GM18873 (cell line): ENCODE data around the gene DNAJB4.
"Not testable (repeated sequence)": the region's sequence is repeated elsewhere in the genome, so short reads cannot be mapped to it uniquely, and the experiment has no call there.

Source experiments
- ATAC-seq: cut with Tn5 transposase; IDR thresholded peaks from one replicate; pipeline ENCODE4 v1.9.1; 2021; ENCODE audit warnings: mild to moderate bottlenecking, moderate library complexity, moderate number of reproducible peaks; ENCODE audit not compliant: unreplicated experiment, low FRiP score

Gene DNAJB4

GRCh38 chr1:77989744-77990143, 15.0 kb upstream of the DNAJB4 start:
- no peak for ATAC-seq

- ATAC-seq, result no peak
Observed at GRCh38 chr1:77990629-77991204, 14.0 kb upstream of the DNAJB4 start.

GRCh38 chr1:77991638-77992037, 13.1 kb upstream of the DNAJB4 start:
- ATAC-seq, result no peak

- no peak for ATAC-seq
Observed at GRCh38 chr1:77994117-77994705, 10.5 kb upstream of the DNAJB4 start.

GRCh38 chr1:77996734-77997133, 8.0 kb upstream of the DNAJB4 start:
- ATAC-seq, result no peak

- ATAC-seq, result not testable (repeated sequence)
Observed at GRCh38 chr1:78000536-78000935, 4.2 kb upstream of the DNAJB4 start.

GRCh38 chr1:78003070-78003746, 1.5 kb upstream of the DNAJB4 start:
- no peak for ATAC-seq

GRCh38 chr1:78003882-78004718, 639 bp upstream of the DNAJB4 start:
- ATAC-seq, result peak; percentile 48

GRCh38 chr1:78005448-78005722, 646 bp downstream of the DNAJB4 start:
- ATAC-seq, result no peak

GRCh38 chr1:78005755-78006154, 1.0 kb downstream of the DNAJB4 start:
- no peak for ATAC-seq

GRCh38 chr1:78006521-78006920, 1.8 kb downstream of the DNAJB4 start:
- ATAC-seq, result no peak

- ATAC-seq, result no peak
Observed at GRCh38 chr1:78007677-78008341, 3.1 kb downstream of the DNAJB4 start.

- no peak for ATAC-seq
Observed at GRCh38 chr1:78009276-78009675, 4.5 kb downstream of the DNAJB4 start.

- no peak for ATAC-seq
Observed at GRCh38 chr1:78009836-78010235, 5.1 kb downstream of the DNAJB4 start.

- ATAC-seq, result no peak
Observed at GRCh38 chr1:78011050-78011449, 6.3 kb downstream of the DNAJB4 start.

- ATAC-seq, result no peak
Observed at GRCh38 chr1:78015148-78015547, 10.4 kb downstream of the DNAJB4 start.

GRCh38 chr1:78019024-78019423, 14.3 kb downstream of the DNAJB4 start:
- ATAC-seq, result no peak

GRCh38 chr1:78021134-78021533, 16.4 kb downstream of the DNAJB4 start:
- ATAC-seq, result not testable (repeated sequence)

- no peak for ATAC-seq
Observed at GRCh38 chr1:78029793-78030192, 25.1 kb downstream of the DNAJB4 start.

GRCh38 chr1:78032996-78033796, 28.5 kb downstream of the DNAJB4 start:
- no peak for ATAC-seq
